Measurements from ENCODE around the gene ISCA2. TPM values are rescaled to one million over a fixed set of nuclear protein-coding genes. Genes with fewer than 3 reads are reported as not detected.

The ISCA2 gene
- total and polyA plus RNA-seq, 3 donors from 2014 or later: 22.5 to 30.3 (median 27.6) TPM

GRCh38 chr14:74524076-74524811 lies 30.7 kb downstream of the ISCA2 start:
- H3K27ac ChIP-seq: peak overlapping the region in 1 of 2 donors; percentile 24

GRCh38 chr14:74524812-74525135 lies 31.2 kb downstream of the ISCA2 start:
- DNase-seq: no peak
- H3K27me3 ChIP-seq: no peaks in the 10 kb centered on the region
- H3K27ac ChIP-seq: peak overlapping the region in 1 of 2 donors; percentile 24

More at GRCh38 chr14:74524076-74524811, 30.7 kb downstream of the ISCA2 start:
- Histone ChIP-seq H3K36me3 (ENCODE audit: low read depth, missing control alignments) (no peaks in the 10 kb centered on the region), H3K4me1 (peaks cover 20% of the 10 kb centered on the region), H3K9me3 (no peaks in the 10 kb centered on the region), H3K27me3 (no peaks in the 10 kb centered on the region), H3K4me3 (no peak overlapping the region)
- intact Hi-C loops (cut with DNase I; ENCODE audit: low total_unique reads): no loop called here
- TF ChIP-seq POLR2A (IDR thresholded peaks at IDR 0.05): no peak
- TF ChIP-seq, protein P1, sequence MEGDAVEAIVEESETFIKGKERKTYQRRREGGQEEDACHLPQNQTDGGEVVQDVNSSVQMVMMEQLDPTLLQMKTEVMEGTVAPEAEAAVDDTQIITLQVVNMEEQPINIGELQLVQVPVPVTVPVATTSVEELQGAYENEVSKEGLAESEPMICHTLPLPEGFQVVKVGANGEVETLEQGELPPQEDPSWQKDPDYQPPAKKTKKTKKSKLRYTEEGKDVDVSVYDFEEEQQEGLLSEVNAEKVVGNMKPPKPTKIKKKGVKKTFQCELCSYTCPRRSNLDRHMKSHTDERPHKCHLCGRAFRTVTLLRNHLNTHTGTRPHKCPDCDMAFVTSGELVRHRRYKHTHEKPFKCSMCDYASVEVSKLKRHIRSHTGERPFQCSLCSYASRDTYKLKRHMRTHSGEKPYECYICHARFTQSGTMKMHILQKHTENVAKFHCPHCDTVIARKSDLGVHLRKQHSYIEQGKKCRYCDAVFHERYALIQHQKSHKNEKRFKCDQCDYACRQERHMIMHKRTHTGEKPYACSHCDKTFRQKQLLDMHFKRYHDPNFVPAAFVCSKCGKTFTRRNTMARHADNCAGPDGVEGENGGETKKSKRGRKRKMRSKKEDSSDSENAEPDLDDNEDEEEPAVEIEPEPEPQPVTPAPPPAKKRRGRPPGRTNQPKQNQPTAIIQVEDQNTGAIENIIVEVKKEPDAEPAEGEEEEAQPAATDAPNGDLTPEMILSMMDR (IDR thresholded peaks at IDR 0.05): no peak
- DNase-seq: no peak
- 53 to 58% methylated on average over 4 to 13 of the region's 14 CpGs for WGBS, 2 donors

DNA sequence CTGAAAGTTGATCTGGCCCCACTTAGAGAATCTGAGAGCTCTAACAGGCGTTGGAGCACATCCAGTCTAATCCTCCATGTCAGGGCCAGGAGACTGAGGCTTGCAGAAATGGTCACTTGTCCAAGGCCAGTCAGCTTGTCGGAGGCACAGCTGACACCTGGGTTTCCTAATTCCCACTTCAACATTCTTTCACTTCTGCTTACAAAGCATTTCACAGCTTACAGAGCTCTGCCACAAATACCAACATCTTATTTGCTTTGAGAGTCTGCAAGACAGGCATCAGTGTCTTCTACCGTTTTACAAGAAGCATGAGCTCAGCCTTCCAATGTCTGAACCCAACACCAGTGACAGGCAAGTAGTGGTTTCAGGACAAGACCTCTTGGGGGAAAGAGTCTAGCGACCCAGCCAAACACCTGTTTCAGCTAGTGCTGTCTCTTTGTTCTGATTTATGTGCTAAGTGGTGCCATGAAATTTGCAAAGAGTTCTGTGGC lies 31.8 kb downstream of the ISCA2 start:
- no peaks in the 10 kb centered on the region for H3K36me3 ChIP-seq (ENCODE audit: low read depth, missing control alignments)
- no peak overlapping the region for H3K4me3 ChIP-seq
- TF ChIP-seq POLR2A (IDR thresholded peaks at IDR 0.05): no peak
- TF ChIP-seq, protein P1 (IDR thresholded peaks at IDR 0.05): no peak
- no peaks in the 10 kb centered on the region for H3K9me3 ChIP-seq
- 44 to 47% methylated on average over 4 of the region's 4 CpGs for WGBS, 2 donors
- no peak for DNase-seq
- intact Hi-C loops (cut with DNase I; ENCODE audit: low total_unique reads): no loop called here
- H3K27ac ChIP-seq: no peak overlapping the region
- no peaks in the 10 kb centered on the region for H3K27me3 ChIP-seq
- peaks cover 20% of the 10 kb centered on the region for H3K4me1 ChIP-seq

More at GRCh38 chr14:74524812-74525135, 31.2 kb downstream of the ISCA2 start:
- Histone ChIP-seq H3K4me1 (peaks cover 20% of the 10 kb centered on the region), H3K4me3 (no peak overlapping the region), H3K9me3 (no peaks in the 10 kb centered on the region), H3K36me3 (ENCODE audit: low read depth, missing control alignments) (no peaks in the 10 kb centered on the region)
- no peak for TF ChIP-seq POLR2A (IDR thresholded peaks at IDR 0.05)
- TF ChIP-seq, protein P1 (IDR thresholded peaks at IDR 0.05): no peak
- intact Hi-C loops (cut with DNase I; ENCODE audit: low total_unique reads): no loop called here

GRCh38 chr14:74526854-74527585 lies 33.5 kb downstream of the ISCA2 start:
- Histone ChIP-seq H3K9me3 (no peaks in the 10 kb centered on the region), H3K27me3 (no peaks in the 10 kb centered on the region), H3K4me1 (peaks cover 20% of the 10 kb centered on the region), H3K27ac (no peak overlapping the region), H3K36me3 (ENCODE audit: low read depth, missing control alignments) (no peaks in the 10 kb centered on the region), H3K4me3 (no peak overlapping the region)
- TF ChIP-seq, protein P1 (IDR thresholded peaks at IDR 0.05): no peak
- TF ChIP-seq POLR2A (IDR thresholded peaks at IDR 0.05): no peak
- no peak for DNase-seq
- intact Hi-C loops (cut with DNase I; ENCODE audit: low total_unique reads): no loop called here
- WGBS, 2 donors: 89 to 97% methylated on average over 7 to 10 of the region's 10 CpGs

Data from testis (tissue), 3 donors.